H1 (cell line): Measurements from ENCODE around the gene FHOD1. TPM values are rescaled to one million over a fixed set of nuclear protein-coding genes. Genes with fewer than 3 reads are reported as not detected.

Experiments
- CTCF ChIA-PET: fragments of 300-600 bp; sonication (Branson Sonifier 250); formaldehyde crosslinking; loops from one replicate; lab custom pipeline; 2021; ENCODE audit not compliant: partially characterized antibody; lab: Charles Lee
- POLR2A ChIA-PET: fragments of 300-600 bp; sonication (Branson Sonifier 250); formaldehyde crosslinking; loops from one replicate; lab custom pipeline; 2021; ENCODE audit warnings: inconsistent platforms; ENCODE audit not compliant: partially characterized antibody; lab: Charles Lee
- DNase-seq, 2 experiments: peaks; one replicate each; pipeline versions ENCODE4 v3.0.0 to v3.0.0-alpha.2; 2010 to 2022; ENCODE audit warnings: low spot score in 2 of 2, low read depth in 1 of 2, mixed read lengths in 1 of 2
- FAIRE-seq: peaks from 2 replicates; lab custom pipeline; 2011; peaks lifted over from hg19 to GRCh38; lab: Jason Lieb, UNC
- H2AFZ ChIP-seq: 2 replicates; pipeline ENCODE4 v1.8.1; 2012; ENCODE audit warnings: low read length, inconsistent platforms
- H2AK5ac ChIP-seq: 2 replicates; pipeline ENCODE4 v1.6.1; 2013; ENCODE audit warnings: low read depth, low read length
- H2BK120ac ChIP-seq: replicated peaks from 2 replicates; pipeline ENCODE3; 2013; ENCODE audit warnings: low read depth, low read length, inconsistent platforms
- H2BK12ac ChIP-seq: 2 replicates; pipeline ENCODE4 v1.6.1; 2013; ENCODE audit warnings: low read depth, low read length
- H2BK15ac ChIP-seq: 2 replicates; pipeline ENCODE4 v1.6.1; 2013; ENCODE audit warnings: low read length
- H2BK20ac ChIP-seq: 2 replicates; pipeline ENCODE4 v1.6.1; 2013; ENCODE audit warnings: low read length
- H2BK5ac ChIP-seq: 2 replicates; pipeline ENCODE4 v1.6.1; 2013; ENCODE audit warnings: low read depth, low read length
- H3K14ac ChIP-seq: 2 replicates; pipeline ENCODE4 v1.6.1; 2013; ENCODE audit warnings: inconsistent platforms; ENCODE audit not compliant: insufficient read length
- H3K18ac ChIP-seq: 2 replicates; pipeline ENCODE4 v1.6.1; 2013; ENCODE audit warnings: low read length; ENCODE audit errors: extremely low read depth
- H3K23ac ChIP-seq: 2 replicates; pipeline ENCODE4 v1.6.1; 2013; ENCODE audit warnings: inconsistent platforms; ENCODE audit not compliant: insufficient read length
- H3K23me2 ChIP-seq: 2 replicates; pipeline ENCODE4 v1.6.1; 2013; ENCODE audit warnings: low read depth, low read length
- H3K27ac ChIP-seq: 2 replicates; pipeline ENCODE4 v1.6.1; 2011; ENCODE audit warnings: low read depth, low read length, inconsistent platforms
- H3K27me3 ChIP-seq, 4 experiments: replicated peaks in 1 of 4; 1 replicate in 1 of 4; 2 replicates in 3 of 4; pipeline versions ENCODE4 v1.6.1 to v1.8.1; 2011 to 2013; ENCODE audit warnings: low read length in 3 of 4, mild to moderate bottlenecking in 3 of 4, inconsistent platforms in 2 of 4, mixed read lengths in 2 of 4, moderate library complexity in 1 of 4; ENCODE audit not compliant: control insufficient read depth in 3 of 4, insufficient read depth in 3 of 4; ENCODE audit errors: extremely low read depth in 1 of 4
- H3K36me3 ChIP-seq, 4 experiments: 2 replicates each; pipeline versions ENCODE4 v1.6.1 to v1.8.1; 2011 to 2013; ENCODE audit warnings: mild to moderate bottlenecking in 4 of 4, low read length in 3 of 4, moderate library complexity in 2 of 4, control low read depth in 1 of 4, inconsistent platforms in 1 of 4; ENCODE audit not compliant: insufficient read depth in 4 of 4, control insufficient read depth in 2 of 4
- H3K4ac ChIP-seq: replicated peaks from 2 replicates; pipeline ENCODE3; 2013; ENCODE audit warnings: low read length, low read depth, mixed read lengths, inconsistent platforms; ENCODE audit not compliant: insufficient read length
- H3K4me1 ChIP-seq, 4 experiments: replicated peaks in 1 of 4; 1 replicate in 1 of 4; 2 replicates in 3 of 4; pipeline versions ENCODE4 v1.6.1 to v1.8.1; 2011 to 2013; ENCODE audit warnings: low read length in 3 of 4, inconsistent platforms in 2 of 4, mixed read lengths in 1 of 4; ENCODE audit not compliant: insufficient read depth in 4 of 4, control insufficient read depth in 3 of 4
- H3K4me2 ChIP-seq, 2 experiments: 2 replicates each; pipeline versions ENCODE4 v1.6.1 to v1.8.1; 2011 to 2013; ENCODE audit warnings: low read depth in 2 of 2, low read length in 2 of 2, control low read depth in 1 of 2, inconsistent platforms in 1 of 2, mild to moderate bottlenecking in 1 of 2; ENCODE audit not compliant: insufficient read depth in 1 of 2
- H3K4me3 ChIP-seq, 4 experiments: fragments of 200-600, 300-600 bp in 1 of 4; sonication (generic), shearing (Covaris generic), sonication (Bioruptor Twin) in 1 of 4; 2 replicates each; pipeline versions ENCODE4 v1.5.1 to v1.8.1; 2011 to 2016; ENCODE audit warnings: low read length in 4 of 4, low read depth in 3 of 4, control low read depth in 2 of 4, inconsistent platforms in 2 of 4, mild to moderate bottlenecking in 2 of 4, mixed read lengths in 1 of 4, moderate library complexity in 1 of 4; ENCODE audit not compliant: insufficient read depth in 2 of 4; ENCODE audit errors: extremely low read depth in 1 of 4
- H3K56ac ChIP-seq: replicated peaks from 2 replicates; pipeline ENCODE3; 2013; ENCODE audit warnings: low read depth, mild to moderate bottlenecking, mixed read lengths, low read length, inconsistent platforms; ENCODE audit not compliant: insufficient read length
- H3K79me1 ChIP-seq: 2 replicates; pipeline ENCODE4 v1.6.1; 2013; ENCODE audit warnings: low read depth, low read length, control low read depth
- H3K79me2 ChIP-seq, 2 experiments: 2 replicates each; pipeline versions ENCODE4 v1.6.1 to v1.8.1; 2012 to 2013; ENCODE audit warnings: low read length in 2 of 2, mild to moderate bottlenecking in 2 of 2, inconsistent platforms in 1 of 2; ENCODE audit not compliant: insufficient read depth in 2 of 2, control insufficient read depth in 1 of 2
- H3K9ac ChIP-seq, 4 experiments: replicated peaks in 1 of 4; 1 replicate in 1 of 4; 2 replicates in 3 of 4; pipeline versions ENCODE4 v1.6.1 to v1.8.1; 2011 to 2013; ENCODE audit warnings: low read depth in 3 of 4, low read length in 3 of 4, control low read depth in 2 of 4, mild to moderate bottlenecking in 2 of 4, moderate library complexity in 2 of 4, inconsistent platforms in 1 of 4; ENCODE audit errors: extremely low read depth in 1 of 4
- H3K9me3 ChIP-seq, 2 experiments: 2 replicates each; pipeline versions ENCODE4 v1.6.1 to v1.8.1; 2012 to 2013; ENCODE audit warnings: mild to moderate bottlenecking in 2 of 2, moderate library complexity in 2 of 2, control low read depth in 1 of 2, inconsistent platforms in 1 of 2, low read depth in 1 of 2, low read length in 1 of 2, mixed read lengths in 1 of 2; ENCODE audit not compliant: insufficient read depth in 2 of 2
- H4K20me1 ChIP-seq, 2 experiments: replicated peaks in 1 of 2; 2 replicates each; pipeline versions ENCODE3 to v1.8.1; 2011 to 2013; ENCODE audit warnings: inconsistent platforms in 2 of 2, low read length in 2 of 2, mild to moderate bottlenecking in 1 of 2; ENCODE audit not compliant: insufficient read depth in 2 of 2, control insufficient read depth in 1 of 2
- H4K5ac ChIP-seq: 2 replicates; pipeline ENCODE4 v1.6.1; 2013; ENCODE audit warnings: low read length, low read depth, mixed read lengths, inconsistent platforms; ENCODE audit not compliant: insufficient read length
- H4K8ac ChIP-seq: 2 replicates; pipeline ENCODE4 v1.8.0; 2013; ENCODE audit warnings: mild to moderate bottlenecking, moderate library complexity, low read length, inconsistent platforms; ENCODE audit not compliant: insufficient read depth; ENCODE audit errors: extremely low read depth
- H4K91ac ChIP-seq: replicated peaks from 2 replicates; pipeline ENCODE3; 2013; ENCODE audit warnings: low read length, mixed read lengths, inconsistent platforms; ENCODE audit not compliant: insufficient read length
- BACH1 ChIP-seq: IDR thresholded peaks from 2 replicates; pipeline ENCODE4 v1.6.1; 2012; ENCODE audit warnings: low read length, improper control_type of control experiment
- JUND ChIP-seq: IDR thresholded peaks from 2 replicates; pipeline ENCODE4 v1.6.1; 2011; ENCODE audit warnings: mild to moderate bottlenecking, improper control_type of control experiment, low read length
- MAFK ChIP-seq: IDR thresholded peaks from 2 replicates; pipeline ENCODE4 v1.6.1; 2012; ENCODE audit warnings: low read depth, mild to moderate bottlenecking, improper control_type of control experiment, low read length
- NRF1 ChIP-seq: IDR thresholded peaks from 2 replicates; pipeline ENCODE4 v1.6.1; 2011; ENCODE audit warnings: mild to moderate bottlenecking, low read depth, low read length, improper control_type of control experiment
- POLR2AphosphoS5 ChIP-seq: IDR thresholded peaks from 2 replicates; pipeline ENCODE4 v1.6.1; 2011; ENCODE audit warnings: low read depth, low read length
- RAD21 ChIP-seq, 2 experiments: IDR thresholded peaks in 1 of 2; conservative IDR thresholded peaks in 1 of 2; 2 replicates each; pipeline ENCODE4 v1.6.1; 2011; ENCODE audit warnings: low read depth in 2 of 2, low read length in 2 of 2, improper control_type of control experiment in 1 of 2, inconsistent platforms in 1 of 2, mild to moderate bottlenecking in 1 of 2, moderate library complexity in 1 of 2
- SIN3A ChIP-seq, 2 experiments: IDR thresholded peaks in 1 of 2; conservative IDR thresholded peaks in 1 of 2; 2 replicates each; pipeline ENCODE4 v1.6.1; 2011 to 2012; ENCODE audit warnings: low read length in 2 of 2, improper control_type of control experiment in 1 of 2, low read depth in 1 of 2, mild to moderate bottlenecking in 1 of 2
- TAF1 ChIP-seq: IDR thresholded peaks from 2 replicates; pipeline ENCODE4 v1.6.1; 2011; ENCODE audit warnings: mild to moderate bottlenecking, low read depth, low read length
- TAF7 ChIP-seq: optimal IDR thresholded peaks from 2 replicates; pipeline ENCODE3; 2011; ENCODE audit warnings: low read depth, mild to moderate bottlenecking, inconsistent platforms, low read length, moderate library complexity, borderline replicate concordance
- WGBS, 2 experiments: shearing (Covaris generic) in 1 of 2; methylation state at CpG; one replicate each; pipeline versions ENCODE4 v1.1.6 to v1.1.7; 2013 to 2015; ENCODE audit warnings: low lambda C conversion rate in 2 of 2, mixed read lengths in 2 of 2, inconsistent platforms in 1 of 2, low coverage in 1 of 2, missing lambda C conversion rate in 1 of 2; ENCODE audit not compliant: insufficient replicate concordance in 2 of 2, insufficient coverage in 1 of 2, insufficient read length in 1 of 2; ENCODE audit errors: extremely low coverage in 1 of 2, missing lambda C conversion rate in 1 of 2; 5-methylcytosine and 5-hydroxymethylcytosine counted together
- polyA plus RNA-seq, 7 experiments: library from polyadenylated mRNA; depleted of rRNA in 3 of 7; stranded (reverse) in 5 of 7; unstranded in 2 of 7; fragments of >200 nt in 5 of 7; fragments of 200-250 nt in 2 of 7; gene quantifications; 1 replicate in 5 of 7; 2 replicates in 1 of 7; 4 replicates in 1 of 7; pipeline versions ENCODE4 v1.2.1 to v1.2.3, GENCODE V29; 2011 to 2013; ENCODE audit warnings: missing spikeins in 2 of 7, mixed read lengths in 2 of 7
- total RNA-seq: library from RNA; stranded (reverse); fragmentation: NEBNext Ultra II Directional; extraction: Animal tissue kit (Norgen Biotek cat#: 25700); gene quantifications from 2 replicates; pipeline ENCODE4 v1.2.1, GENCODE V29; 2021

Gene FHOD1
- total and polyA plus RNA-seq, 2 of the 8 experiments (the other 6 are each of a cell fraction or from before 2014, with no cell fraction given) = 31.3 to 60.7 TPM

- Histone ChIP-seq H3K18ac (no peak overlapping the region), H4K20me1 (peaks cover 1 to 22% of the 10 kb centered on the region in 2 experiments), H3K27me3 (no peaks in the 10 kb centered on the region), H3K4ac (no peak overlapping the region), H3K9ac (no peak overlapping the region), H2BK20ac (no peak overlapping the region), H3K9me3 (no peaks in the 10 kb centered on the region), H4K8ac (no peak overlapping the region), H3K4me1 (peaks cover 0 to 12% (median 8%) of the 10 kb centered on the region in 4 experiments; a peak in 5 of 7 replicates), H3K36me3 (peaks cover 18 to 44% (median 34%) of the 10 kb centered on the region in 4 experiments), H2BK15ac (no peak overlapping the region), H2AFZ (no peak overlapping the region), H2BK5ac (no peak overlapping the region), H3K56ac (no peak overlapping the region), H3K4me2 (peak overlapping the region; percentile 61 to 94; a peak in 3 of 4 replicates), H2AK5ac (no peak overlapping the region), H4K5ac (no peak overlapping the region), H3K79me2 (peaks cover 0 to 5% of the 10 kb centered on the region in 2 experiments; a peak in 3 of 4 replicates), H3K14ac (no peak overlapping the region), H3K79me1 (0 out of 2 replicates have a peak, but pooled peaks cover 3% of the 10 kb centered on the region), H3K27ac (no peak overlapping the region), H3K23ac (no peak overlapping the region), H2BK120ac (no peak overlapping the region), H4K91ac (no peak overlapping the region), H2BK12ac (no peak overlapping the region; the same call in 1 of the 2 replicates), H3K23me2 (peaks cover 6% of the 10 kb centered on the region; the same call in 1 of the 2 replicates), H3K4me3 (peak overlapping the region in 1 of 4 experiments; percentile 75; a peak in 2 of 8 replicates)
- peak in 1 of 2 experiments; percentile 73 for DNase-seq
- CTCF ChIA-PET = interaction anchor here (0.6 to 8.7 kb wide), 32 partner anchors 12 to 316 kb away, joined by 3 to 111 read pairs (median 5); partner anchors contain the start of genes EXOC3L1, MATCAP1, NOL3 and TMEM208
- no peak for FAIRE-seq
- POLR2A ChIA-PET = interaction anchor here (0.6 to 2.2 kb wide), 17 partner anchors 8 to 255 kb away, joined by 3 to 12 read pairs (median 4); partner anchors contain the start of genes EXOC3L1, FHOD1, MATCAP1 and NOL3
- 72% methylated on average over 12 of the region's 12 CpGs; no CpG with 5 or more reads in 1 of the 2 experiments for WGBS, 2 experiments
- TF ChIP-seq POLR2AphosphoS5 (no peak; the same call in 1 of the 2 replicates), TAF1 (no peak), TAF7 (no peak), RAD21 (IDR thresholded peaks at IDR 0.05 in 1 of 2, conservative IDR thresholded peaks at IDR 0.05 in 1 of 2; ENCODE audit: low read depth in 2 of 2, low read length in 2 of 2) (peak in 1 of 2 experiments; percentile 40; a peak in 1 of 4 replicates), SIN3A (conservative IDR thresholded peaks at IDR 0.05 in 1 of 2, IDR thresholded peaks at IDR 0.05 in 1 of 2; ENCODE audit: low read depth in 1 of 2, low read length in 2 of 2) (0 out of 4 replicates have a peak, but pooled peaks of 1 of the 2 experiments have one; percentile 57), MAFK (no peak), JUND (no peak), NRF1 (no peak), BACH1 (no peak)
Measured at GRCh38 chr16:67198238-67198734, 49.0 kb downstream of the FHOD1 start.
